HG03354 (cell line): ENCODE measurements around the gene RCE1.
A peak's percentile ranks its signal among the peaks of the same experiment; 100 is the strongest.
"Not testable (repeated sequence)": the region's sequence is repeated elsewhere in the genome, so short reads cannot be mapped to it uniquely, and the experiment has no call there.

ENCODE experiments used
- ATAC-seq: cut with Tn5 transposase; IDR thresholded peaks from one replicate; pipeline ENCODE4 v1.9.1; 2021; ENCODE audit warnings: mild to moderate bottlenecking; ENCODE audit not compliant: unreplicated experiment, poor library complexity, severe bottlenecking

The RCE1 gene, protein sequence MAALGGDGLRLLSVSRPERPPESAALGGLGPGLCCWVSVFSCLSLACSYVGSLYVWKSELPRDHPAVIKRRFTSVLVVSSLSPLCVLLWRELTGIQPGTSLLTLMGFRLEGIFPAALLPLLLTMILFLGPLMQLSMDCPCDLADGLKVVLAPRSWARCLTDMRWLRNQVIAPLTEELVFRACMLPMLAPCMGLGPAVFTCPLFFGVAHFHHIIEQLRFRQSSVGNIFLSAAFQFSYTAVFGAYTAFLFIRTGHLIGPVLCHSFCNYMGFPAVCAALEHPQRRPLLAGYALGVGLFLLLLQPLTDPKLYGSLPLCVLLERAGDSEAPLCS

GRCh38 chr11:66842896-66843775 is at the start of gene RCE1:
RCE1 (plus strand) TSS chr11:66843441; CDS start chr11:66843456, 15 bp downstream.
- peak; percentile 85 for ATAC-seq

DNA sequence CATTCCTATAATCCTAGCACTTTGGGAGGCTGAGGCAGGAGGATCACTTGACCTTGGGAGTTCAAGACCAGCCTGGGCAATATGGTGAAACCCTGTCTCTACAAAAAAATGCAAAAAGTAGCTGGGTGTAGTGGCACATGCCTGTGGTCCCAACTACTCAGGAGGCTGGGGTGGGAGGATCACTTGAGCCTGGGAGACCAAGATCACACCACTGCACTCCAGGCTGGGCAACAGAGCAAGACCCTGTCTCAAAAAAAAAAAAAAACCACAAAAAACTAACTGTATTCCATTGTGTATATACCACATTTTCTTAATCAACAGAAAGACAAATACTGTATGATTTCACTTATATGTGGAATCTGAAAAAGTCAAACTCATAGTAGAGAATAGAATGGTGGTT is 43.4 kb upstream of the RCE1 start:
- ATAC-seq, result not testable (repeated sequence)

DNA sequence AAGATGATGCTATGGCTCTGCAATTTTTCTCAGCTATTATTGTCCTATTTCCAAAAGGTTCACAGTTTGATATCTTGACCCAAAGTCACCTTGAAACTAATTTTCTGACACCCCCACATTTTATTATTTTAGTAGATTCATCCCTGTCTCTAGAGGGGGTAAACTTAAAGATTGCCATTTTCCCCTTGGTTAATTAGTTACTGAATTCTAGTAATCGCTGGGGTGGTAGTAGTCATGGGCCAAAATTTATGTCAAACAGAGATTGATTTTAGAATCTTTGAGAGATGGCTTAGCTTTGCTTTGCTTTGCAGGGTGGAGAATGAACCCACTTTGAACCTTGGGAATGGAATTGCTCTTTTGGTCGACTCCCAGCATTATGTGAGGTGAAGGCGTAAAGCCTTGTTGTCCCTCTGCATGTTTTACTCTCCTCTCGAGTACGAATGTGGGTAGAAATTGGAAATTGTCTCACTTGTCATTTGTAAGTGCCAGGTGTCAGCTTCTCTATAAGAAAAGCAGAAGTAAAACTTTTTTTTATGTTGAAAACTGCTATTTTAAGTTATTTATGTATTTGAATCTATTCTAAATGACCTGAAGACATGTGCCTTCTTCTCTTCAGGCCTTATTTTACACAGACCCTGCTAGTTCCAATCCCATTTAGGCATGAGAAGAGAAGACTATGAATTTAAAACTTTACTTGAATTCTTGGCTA is 42.4 kb upstream of the RCE1 start:
- peak; percentile 68 for ATAC-seq

DNA sequence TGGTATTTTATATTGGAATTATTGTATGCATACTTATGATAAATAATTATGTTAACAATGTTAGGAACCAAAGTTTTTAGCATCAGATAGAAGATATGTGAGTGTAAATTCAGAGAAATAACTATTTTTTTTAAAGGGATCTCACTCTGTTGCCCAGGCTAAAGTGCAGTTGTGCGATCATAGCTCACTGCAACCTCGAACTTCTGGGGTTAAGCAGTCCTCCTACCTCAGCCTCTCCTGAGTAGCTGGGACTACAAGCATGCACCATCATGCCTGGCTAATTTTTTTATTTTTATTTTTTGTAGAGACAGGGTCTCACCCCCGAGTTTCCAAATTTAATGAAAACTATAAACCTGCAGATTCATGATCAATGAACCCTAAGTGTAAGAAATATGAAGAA is 33.6 kb upstream of the RCE1 start:
- no peak for ATAC-seq

DNA sequence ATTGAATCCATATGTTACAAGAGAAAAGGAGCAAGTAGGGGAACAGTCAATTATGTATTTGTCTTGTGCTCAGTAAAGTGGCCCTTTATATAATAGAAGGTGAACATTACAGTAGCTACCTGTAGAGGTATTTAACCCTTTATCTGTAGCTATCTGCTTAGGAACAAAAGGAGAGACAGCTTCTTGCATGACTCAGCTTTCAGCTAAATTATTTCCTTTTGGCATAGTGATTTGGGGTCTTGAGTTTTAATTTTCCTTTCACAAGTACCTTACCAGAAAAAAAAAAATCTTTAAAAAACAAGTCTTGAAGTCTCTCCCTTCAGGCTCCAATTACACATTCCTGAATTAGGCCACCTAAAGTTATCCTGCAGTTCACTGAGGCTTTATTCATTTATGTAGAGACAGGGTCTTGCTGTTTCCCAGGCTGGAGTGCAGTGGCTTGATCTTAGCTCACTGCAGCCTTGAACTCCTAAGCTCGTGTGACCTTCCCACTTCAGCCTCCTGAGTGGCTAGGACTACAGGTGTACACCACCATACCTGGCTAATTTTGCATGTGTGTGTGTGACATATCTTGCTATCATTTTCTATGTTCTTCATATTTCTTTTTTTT is 32.6 kb upstream of the RCE1 start:
- no peak for ATAC-seq

- ATAC-seq, result no peak
These were observed 28.6 kb upstream of the RCE1 start for GRCh38 chr11:66814678-66815077.

DNA sequence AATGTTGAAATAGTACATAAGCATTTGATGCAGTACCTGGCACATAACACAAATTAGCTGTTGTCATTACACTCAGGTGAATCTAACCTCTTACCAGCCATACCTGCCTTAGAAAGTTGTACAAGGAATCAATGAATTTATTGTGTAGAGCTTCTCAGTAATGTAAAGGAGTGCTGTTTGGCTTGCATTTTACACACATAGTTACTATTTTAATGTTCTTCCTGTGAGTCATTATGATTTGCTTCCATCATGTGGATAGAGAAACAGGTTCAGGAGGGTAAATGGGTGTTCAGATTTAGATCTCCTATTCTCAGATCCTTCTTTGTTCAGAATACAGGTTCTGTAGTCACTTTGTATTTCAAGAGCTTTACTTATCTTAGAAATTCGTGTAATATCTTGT is 27.6 kb upstream of the RCE1 start:
- no peak for ATAC-seq

DNA sequence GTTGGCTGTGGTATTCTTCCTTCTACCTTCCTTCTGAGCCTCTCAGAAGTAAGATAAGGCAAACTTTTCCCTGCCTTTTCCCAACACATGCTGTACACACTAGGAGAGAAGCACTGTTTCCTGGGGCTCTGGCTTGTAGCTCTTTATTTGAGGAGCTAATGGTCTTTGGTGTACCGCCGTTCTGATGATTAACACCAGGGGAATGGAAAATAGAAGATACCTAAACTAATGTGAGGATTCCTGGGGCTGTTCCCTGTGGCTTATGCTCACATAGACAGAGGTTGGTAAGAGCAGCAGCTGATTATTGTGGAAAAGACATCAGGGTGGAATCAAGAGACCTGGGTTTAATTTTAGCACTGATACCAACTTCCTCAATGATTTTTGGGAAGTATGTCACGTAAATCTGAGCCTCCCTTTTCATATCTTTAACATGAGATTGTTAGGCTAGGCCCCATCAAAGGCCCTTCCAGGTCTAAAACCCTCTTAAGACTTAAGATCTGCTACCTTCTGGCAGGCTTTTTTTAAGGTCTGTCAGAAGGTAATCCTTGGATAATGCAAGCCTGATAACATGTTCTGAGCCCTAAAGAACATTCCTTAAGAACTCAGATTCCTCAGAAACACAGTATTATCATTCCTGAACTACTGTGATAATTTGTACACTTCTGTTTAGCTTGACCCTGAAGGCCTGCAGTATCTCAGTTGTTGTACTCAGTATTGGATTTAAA is 24.8 kb upstream of the RCE1 start:
- ATAC-seq, result no peak

GRCh38 chr11:66820381-66820780 is 22.9 kb upstream of the RCE1 start:
- no peak for ATAC-seq

- no peak for ATAC-seq
These were observed 22.3 kb upstream of the RCE1 start for GRCh38 chr11:66820901-66821300.

DNA sequence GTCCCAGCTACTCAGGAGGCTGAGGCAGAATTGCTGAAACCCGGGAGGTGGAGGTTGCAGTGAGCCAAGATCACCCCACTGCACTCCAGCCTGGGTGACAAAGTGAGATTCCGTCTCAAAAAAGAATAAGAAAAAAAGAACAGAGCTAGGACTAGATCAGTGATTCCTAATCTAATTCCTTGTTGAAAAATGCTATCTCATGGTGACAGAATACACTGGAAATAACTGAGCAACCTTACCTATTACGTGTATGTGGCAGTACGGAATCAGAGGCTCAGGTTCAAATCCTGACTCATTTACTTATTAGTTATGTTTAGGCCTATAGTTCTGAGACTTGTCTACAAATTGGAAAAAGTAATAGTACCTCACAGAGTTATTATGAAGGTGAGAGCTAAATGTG is 19.5 kb upstream of the RCE1 start:
- ATAC-seq, result no peak

DNA sequence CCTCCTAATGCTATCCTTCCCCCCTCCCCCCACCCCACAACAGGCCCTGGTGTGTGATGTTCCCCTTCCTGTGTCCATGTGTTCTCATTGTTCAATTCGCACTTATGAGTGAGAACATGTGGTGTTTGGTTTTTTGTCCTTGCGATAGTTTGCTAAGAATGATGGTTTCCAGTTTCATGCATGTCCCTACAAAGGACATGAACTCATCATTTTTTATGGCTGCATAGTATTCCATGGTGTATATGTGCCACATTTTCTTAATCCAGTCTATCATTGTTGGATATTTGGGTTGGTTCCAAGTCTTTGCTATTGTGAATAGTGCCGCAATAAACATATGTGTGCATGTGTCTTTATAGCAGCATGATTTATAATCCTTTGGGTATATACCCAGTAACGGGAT is 18.7 kb upstream of the RCE1 start:
- not testable (repeated sequence) for ATAC-seq

GRCh38 chr11:66834539-66834845 is 8.7 kb upstream of the RCE1 start:
- ATAC-seq, result no peak

- no peak for ATAC-seq
These were observed 8.3 kb upstream of the RCE1 start for GRCh38 chr11:66834943-66835342.

GRCh38 chr11:66835768-66836405 is 7.4 kb upstream of the RCE1 start:
- ATAC-seq, result no peak

DNA sequence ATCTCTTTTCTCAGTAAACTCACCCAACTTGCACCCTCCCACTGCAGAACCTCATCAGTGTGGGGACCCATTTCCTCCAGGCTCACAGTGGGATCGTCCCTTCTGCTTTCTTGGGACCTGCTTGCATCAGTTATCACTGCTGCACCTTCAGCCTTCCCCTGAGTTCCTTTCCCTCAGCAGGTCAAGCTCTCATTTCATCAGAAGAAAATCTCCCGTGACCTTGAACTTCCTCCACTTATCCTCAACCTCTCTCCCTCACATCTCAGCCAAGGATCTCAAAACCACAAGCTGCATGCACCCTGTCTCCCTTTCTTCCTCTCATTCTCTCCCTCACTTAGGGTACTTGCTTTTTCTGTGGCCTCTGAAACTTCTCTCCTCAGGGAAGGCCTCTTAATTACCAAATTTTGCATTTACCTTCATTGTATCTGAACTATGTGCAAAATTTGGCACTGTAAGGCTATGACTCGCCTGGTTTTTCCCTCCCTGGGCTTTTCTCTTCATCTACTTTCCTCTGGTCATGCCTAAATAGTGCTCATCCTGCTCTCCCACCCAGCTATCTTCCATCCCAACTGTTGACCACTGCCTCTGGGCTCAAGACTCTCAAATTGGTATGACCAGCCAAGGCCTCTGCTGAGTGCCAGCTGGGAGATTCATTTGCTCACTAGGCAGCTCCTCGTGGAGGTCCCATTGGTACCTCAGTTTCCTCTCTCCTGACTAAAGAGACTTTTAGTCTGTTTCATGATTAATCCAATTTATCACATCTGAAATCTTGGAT is 2.7 kb upstream of the RCE1 start:
- ATAC-seq, result no peak

DNA sequence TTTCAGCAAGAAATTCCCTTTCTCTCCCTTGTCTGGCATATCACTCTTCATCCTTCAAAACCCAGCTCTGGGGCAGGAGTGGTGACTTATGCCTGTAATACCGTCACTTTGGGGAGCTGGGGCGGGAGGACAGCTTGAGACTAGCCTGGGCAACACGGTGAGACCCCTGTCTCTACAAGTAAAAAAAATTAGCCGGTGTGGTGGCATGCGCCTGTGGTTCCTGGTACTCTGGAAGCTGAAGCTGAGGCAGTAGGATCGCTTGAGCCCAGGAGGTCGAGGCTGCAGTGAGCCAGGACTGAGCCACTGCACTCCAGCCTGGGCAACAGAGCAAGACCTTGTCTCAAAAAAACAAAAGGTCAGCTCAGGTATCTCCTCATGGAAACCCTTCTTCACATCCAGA is 1.4 kb upstream of the RCE1 start:
- ATAC-seq, result no peak

DNA sequence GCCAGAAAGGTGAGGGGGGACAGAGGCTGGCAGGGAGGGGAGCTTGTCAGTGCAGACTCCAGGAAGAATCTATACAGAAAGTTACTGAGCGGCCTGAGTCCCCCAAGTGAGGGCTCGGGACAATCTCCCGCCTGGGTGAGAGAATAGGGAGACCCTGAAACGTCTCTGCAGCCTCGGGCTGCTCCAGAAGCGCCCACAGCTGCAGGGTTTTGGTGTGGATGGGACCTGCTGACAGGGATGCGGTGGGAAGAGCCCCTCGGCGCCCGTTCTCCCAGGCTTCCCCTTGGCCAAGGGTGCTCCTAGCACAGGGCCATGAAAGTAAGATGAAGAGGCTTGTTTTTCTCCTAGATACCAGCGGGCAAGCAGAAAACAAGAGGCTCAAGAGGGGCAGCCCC is 743 bp upstream of the RCE1 start:
- no peak for ATAC-seq
